BE2C (cell line): ENCODE results near the gene MYPOP.

Source experiments
- DNase-seq: peaks from one replicate; pipeline ENCODE4 v3.0.0-alpha.2; 2020
- H3K27me3 ChIP-seq: fragments of 250-450 bp; sonication (Bioruptor Pico); 2 replicates; pipeline ENCODE4 v1.5.1; 2020; ENCODE audit warnings: mild to moderate bottlenecking
- H3K36me3 ChIP-seq: fragments of 250-450 bp; sonication (Bioruptor Pico); 2 replicates; pipeline ENCODE4 v1.5.1; 2020; ENCODE audit warnings: mild to moderate bottlenecking
- H3K4me1 ChIP-seq: fragments of 250-450 bp; sonication (Bioruptor Pico); 2 replicates; pipeline ENCODE4 v1.5.1; 2020
- H3K4me3 ChIP-seq: 2 replicates; pipeline ENCODE4 v1.5.1; 2011; ENCODE audit warnings: low read depth, low read length
- H3K9me3 ChIP-seq: fragments of 250-450 bp; sonication (Bioruptor Pico); 2 replicates; pipeline ENCODE4 v1.5.1; 2020
- TF ChIP-seq, protein P1 (sequence below): IDR thresholded peaks from 2 replicates; pipeline ENCODE4 v1.5.1; 2012; ENCODE audit warnings: mild to moderate bottlenecking, low read depth, low read length

MYPOP gene

DNA sequence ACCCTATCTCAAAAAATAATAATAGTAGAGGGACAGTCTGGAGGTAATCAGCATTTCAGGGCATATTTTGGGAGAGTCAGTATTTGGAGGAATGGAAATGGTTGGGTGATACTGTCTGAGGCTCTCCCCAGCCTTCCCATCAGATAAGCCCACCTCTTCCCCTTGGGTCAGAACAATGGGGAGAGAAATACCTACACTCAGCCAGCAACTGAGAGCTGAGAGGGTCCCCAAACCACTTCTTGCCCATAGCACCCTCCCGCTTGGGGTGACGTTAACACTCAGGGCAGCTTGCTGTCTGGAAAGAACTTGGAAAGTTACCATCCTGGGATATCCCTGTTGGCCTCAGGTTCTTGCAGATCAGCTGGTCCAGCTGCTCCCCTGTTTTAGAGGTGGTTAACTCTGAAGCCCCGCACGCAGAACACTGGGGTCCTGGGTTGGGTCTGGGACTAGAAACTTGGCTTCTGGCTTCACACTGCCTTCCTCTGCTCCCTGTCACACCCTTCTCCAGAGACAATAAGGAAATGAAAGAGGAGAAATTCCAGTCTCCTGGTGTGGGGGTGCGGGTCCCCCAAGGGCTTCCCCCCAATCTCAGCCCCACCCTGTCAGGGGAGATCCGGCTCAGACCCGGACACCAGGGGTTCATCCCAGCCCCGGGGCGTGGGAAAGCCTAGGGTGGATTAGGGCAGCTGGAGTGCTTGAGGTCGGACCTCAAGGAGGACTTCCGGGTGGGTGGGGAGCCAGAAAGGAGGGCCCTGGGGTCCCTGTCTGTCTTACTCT is 35.8 kb downstream of the MYPOP start:
- H3K4me1 ChIP-seq, result no peaks in the 10 kb centered on the region

DNA sequence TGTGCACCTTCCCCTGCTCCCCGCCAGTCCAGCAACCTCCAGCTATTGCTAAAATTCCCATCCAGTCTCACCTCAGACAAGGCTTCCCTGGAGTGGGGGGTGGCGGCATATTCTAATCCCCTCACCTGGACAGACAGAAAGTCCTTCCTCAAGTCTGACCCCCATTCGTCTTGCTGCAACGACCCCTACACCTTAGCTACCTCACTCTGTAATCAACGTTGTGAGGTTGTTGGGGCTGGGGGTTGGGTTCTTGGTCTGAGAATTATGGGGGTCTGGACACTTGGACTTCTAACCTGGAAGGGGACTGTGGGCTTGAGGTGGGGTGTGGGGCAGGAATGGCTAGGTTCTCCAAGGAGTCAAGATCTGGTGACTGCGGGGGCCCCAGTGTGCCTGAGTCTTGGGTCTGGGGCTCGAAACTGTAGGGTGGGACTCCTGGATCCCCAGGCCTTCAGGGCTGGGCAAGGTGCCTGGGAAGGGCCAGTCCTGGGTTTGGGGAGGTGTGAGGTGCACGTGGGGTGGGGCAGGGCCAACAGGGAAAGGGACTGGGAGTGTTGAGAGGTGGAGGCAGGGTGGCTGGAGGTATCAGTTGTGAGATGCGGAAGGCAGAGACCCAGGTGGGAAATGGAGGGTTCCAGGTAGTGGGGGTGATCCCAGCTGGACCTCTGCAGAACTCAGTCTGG is 37.0 kb downstream of the MYPOP start:
- Histone ChIP-seq H3K9me3 (no peaks in the 10 kb centered on the region), H3K27me3 (peaks cover 55% of the 10 kb centered on the region), H3K4me3 (no peak overlapping the region), H3K4me1 (no peaks in the 10 kb centered on the region), H3K36me3 (0 out of 2 replicates have a peak, but pooled peaks cover 8% of the 10 kb centered on the region)
- no peak for DNase-seq
- TF ChIP-seq, protein P1, sequence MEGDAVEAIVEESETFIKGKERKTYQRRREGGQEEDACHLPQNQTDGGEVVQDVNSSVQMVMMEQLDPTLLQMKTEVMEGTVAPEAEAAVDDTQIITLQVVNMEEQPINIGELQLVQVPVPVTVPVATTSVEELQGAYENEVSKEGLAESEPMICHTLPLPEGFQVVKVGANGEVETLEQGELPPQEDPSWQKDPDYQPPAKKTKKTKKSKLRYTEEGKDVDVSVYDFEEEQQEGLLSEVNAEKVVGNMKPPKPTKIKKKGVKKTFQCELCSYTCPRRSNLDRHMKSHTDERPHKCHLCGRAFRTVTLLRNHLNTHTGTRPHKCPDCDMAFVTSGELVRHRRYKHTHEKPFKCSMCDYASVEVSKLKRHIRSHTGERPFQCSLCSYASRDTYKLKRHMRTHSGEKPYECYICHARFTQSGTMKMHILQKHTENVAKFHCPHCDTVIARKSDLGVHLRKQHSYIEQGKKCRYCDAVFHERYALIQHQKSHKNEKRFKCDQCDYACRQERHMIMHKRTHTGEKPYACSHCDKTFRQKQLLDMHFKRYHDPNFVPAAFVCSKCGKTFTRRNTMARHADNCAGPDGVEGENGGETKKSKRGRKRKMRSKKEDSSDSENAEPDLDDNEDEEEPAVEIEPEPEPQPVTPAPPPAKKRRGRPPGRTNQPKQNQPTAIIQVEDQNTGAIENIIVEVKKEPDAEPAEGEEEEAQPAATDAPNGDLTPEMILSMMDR, result no peak

More for the DNA sequence above, 35.8 kb downstream of the MYPOP start:
- Histone ChIP-seq H3K36me3 (no peaks in the 10 kb centered on the region), H3K4me3 (no peak overlapping the region), H3K27me3 (peaks cover 55% of the 10 kb centered on the region), H3K9me3 (no peaks in the 10 kb centered on the region)
- TF ChIP-seq, protein P1, result no peak
- DNase-seq, result no peak

DNA sequence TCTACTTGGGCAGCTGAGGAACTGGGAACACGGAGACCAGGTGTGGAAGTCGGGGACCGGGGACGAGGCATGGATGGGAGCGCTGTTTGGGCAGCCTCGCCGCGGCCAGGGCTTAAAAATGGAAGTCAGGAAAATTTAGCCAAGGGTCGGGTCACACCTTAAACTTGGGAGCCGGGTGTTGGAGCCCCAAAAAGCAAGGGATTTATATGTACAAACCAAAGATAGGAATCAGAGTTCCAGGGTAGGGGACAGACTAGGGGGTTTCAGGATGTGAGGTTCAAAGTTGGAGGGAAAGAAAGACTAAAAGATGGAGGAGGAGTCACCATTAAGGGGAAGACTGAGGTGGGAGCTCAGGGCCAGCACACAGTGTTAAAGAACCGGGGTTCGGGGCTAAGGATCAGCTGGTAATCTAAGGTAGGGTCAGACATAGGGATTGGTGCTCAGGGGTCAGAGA is 37.8 kb downstream of the MYPOP start:
- H3K27me3 ChIP-seq, result peaks cover 55% of the 10 kb centered on the region
- DNase-seq, result no peak
- H3K9me3 ChIP-seq, result no peaks in the 10 kb centered on the region
- TF ChIP-seq, protein P1, result no peak
- no peak overlapping the region for H3K4me3 ChIP-seq
- H3K4me1 ChIP-seq, result no peaks in the 10 kb centered on the region
- peaks cover 8% of the 10 kb centered on the region; the same call in 1 of the 2 replicates for H3K36me3 ChIP-seq

DNA sequence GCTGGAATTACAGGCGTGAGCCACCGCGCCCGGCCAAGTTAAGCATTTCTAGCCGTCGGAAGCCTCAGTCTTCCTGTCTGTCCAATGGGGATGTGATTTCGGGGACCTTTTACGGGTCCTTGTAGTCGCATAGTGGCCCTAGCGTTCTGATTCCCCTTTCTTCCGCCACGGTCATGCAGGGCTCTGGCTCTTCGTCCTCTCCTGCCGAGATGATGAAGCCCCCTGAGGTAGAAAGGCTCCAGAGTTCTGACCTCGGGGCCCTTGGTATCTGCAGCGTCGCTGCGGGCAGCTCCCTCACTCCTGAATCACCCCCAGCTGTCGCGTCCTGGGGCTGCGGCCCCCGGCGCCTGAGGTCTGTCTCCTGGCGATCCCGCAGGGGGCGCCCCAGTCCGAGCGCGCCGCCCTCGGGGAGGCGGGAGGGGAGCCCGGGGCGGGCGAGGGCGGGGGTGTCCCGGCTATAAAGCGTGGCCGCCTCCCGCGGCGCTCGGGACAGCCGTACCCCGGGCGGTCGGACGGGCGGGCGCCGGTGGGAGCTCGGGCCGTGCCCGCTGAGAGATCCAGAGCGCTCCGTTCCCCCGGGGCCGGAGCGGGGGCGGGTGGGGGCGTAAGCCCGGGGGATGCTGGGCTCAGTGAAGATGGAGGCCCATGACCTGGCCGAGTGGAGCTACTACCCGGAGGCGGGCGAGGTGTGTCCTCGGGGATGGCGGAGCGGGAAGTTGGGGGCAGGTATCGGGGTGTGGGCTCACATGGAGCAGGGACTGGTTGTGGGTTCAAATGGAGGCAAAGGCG is 38.4 kb downstream of the MYPOP start, which contains the start of gene FOXA3:
TSS of gene FOXA3 (plus strand) at position 487 of the 789 bp plus-strand sequence. CDS start at position 618, 131 bp downstream.
- Histone ChIP-seq H3K4me1 (no peaks in the 10 kb centered on the region), H3K36me3 (peaks cover 12% of the 10 kb centered on the region), H3K27me3 (peaks cover 51% of the 10 kb centered on the region), H3K9me3 (no peaks in the 10 kb centered on the region), H3K4me3 (peak within 1 kb of the TSS; percentile 49)
- TF ChIP-seq, protein P1, result peak; percentile 41
- DNase-seq, result peak; percentile 38

DNA sequence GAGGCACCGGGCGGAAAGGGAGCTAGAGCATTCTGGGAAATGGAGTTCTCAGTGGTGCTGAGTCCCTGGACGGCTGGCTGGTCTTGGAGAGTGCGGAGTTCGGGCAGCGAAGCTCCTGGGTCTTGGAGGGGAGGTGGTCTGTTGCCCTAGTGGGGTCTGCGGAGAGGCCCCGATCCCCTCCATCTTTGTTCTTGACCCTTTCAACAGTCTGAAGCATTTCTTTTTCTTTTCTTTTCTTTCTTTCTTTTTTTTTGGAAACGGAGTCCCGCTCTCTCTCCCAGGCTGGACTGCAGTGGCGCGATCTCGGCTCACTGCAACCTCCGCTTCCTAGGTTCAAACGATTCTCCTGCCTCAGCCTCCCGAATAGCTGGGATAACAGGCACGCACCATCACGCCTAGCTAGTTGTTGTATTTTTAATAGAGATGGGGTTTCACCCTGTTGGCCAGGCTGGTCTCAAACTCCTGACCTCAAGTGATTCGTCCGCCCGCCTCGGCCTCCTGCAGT is 39.0 kb downstream of the MYPOP start:
- Histone ChIP-seq H3K9me3 (no peaks in the 10 kb centered on the region), H3K4me3 (peak overlapping the region; percentile 49), H3K27me3 (peaks cover 48% of the 10 kb centered on the region), H3K36me3 (peaks cover 17% of the 10 kb centered on the region), H3K4me1 (no peaks in the 10 kb centered on the region)
- TF ChIP-seq, protein P1, result no peak
- DNase-seq, result no peak
